NCI-H82 treated with DMSO at 0.1 percent for 48 hours (cell line): ENCODE data around the gene SCART1.
"Not testable (repeated sequence)": the region's sequence is repeated elsewhere in the genome, so short reads cannot be mapped to it uniquely, and the experiment has no call there.

Source experiments
- DNase-seq: peaks from one replicate; lab custom pipeline; 2025; ENCODE audit not compliant: unreplicated experiment; lab: John Stamatoyannopoulos, UW

Gene SCART1

GRCh38 chr10:133431888-133432613 lies 21.7 kb upstream of the SCART1 start:
- DNase-seq, result not testable (repeated sequence)

- not testable (repeated sequence) for DNase-seq
Observed at GRCh38 chr10:133432789-133433188, 21.0 kb upstream of the SCART1 start.

- no peak for DNase-seq
Observed at GRCh38 chr10:133438711-133439273, 15.0 kb upstream of the SCART1 start.

- no peak for DNase-seq
Observed at GRCh38 chr10:133439517-133440461, 14.0 kb upstream of the SCART1 start.

GRCh38 chr10:133440633-133441285 lies 13.0 kb upstream of the SCART1 start:
- DNase-seq, result no peak

- not testable (repeated sequence) for DNase-seq
Observed at GRCh38 chr10:133441356-133441755, 12.4 kb upstream of the SCART1 start.

- no peak for DNase-seq
Observed at GRCh38 chr10:133441780-133442179, 12.0 kb upstream of the SCART1 start.

- no peak for DNase-seq
Observed at GRCh38 chr10:133442191-133442966, 11.4 kb upstream of the SCART1 start.

- no peak for DNase-seq
Observed at GRCh38 chr10:133442967-133443924, 10.5 kb upstream of the SCART1 start.

GRCh38 chr10:133444342-133445267 lies 9.1 kb upstream of the SCART1 start:
- DNase-seq, result no peak

- no peak for DNase-seq
Observed at GRCh38 chr10:133445268-133445732, 8.4 kb upstream of the SCART1 start.

- DNase-seq, result no peak
Observed at GRCh38 chr10:133445751-133446708, 7.7 kb upstream of the SCART1 start.

- no peak for DNase-seq
Observed at GRCh38 chr10:133446979-133447378, 6.8 kb upstream of the SCART1 start.

- no peak for DNase-seq
Observed at GRCh38 chr10:133448120-133448519, 5.6 kb upstream of the SCART1 start.

GRCh38 chr10:133451346-133451745 lies 2.4 kb upstream of the SCART1 start:
- DNase-seq, result no peak

GRCh38 chr10:133452453-133452852 lies 1.3 kb upstream of the SCART1 start:
- no peak for DNase-seq
